Choroid plexus epithelial cell (primary cell): ENCODE results near the gene INPP4A.
A peak's percentile ranks its signal among the peaks of the same experiment; 100 is the strongest.

ENCODE experiments used
- DNase-seq: peaks from one replicate; pipeline ENCODE4 v3.0.0-alpha.2; 2010; ENCODE audit warnings: low read depth
- H3K4me3 ChIP-seq: 2 replicates; pipeline ENCODE4 v1.5.1; 2011; ENCODE audit warnings: low read depth, mild to moderate bottlenecking, control low read depth, low read length, moderate library complexity
- CTCF ChIP-seq: conservative IDR thresholded peaks from 2 replicates; pipeline ENCODE4 v1.5.1; 2011; ENCODE audit warnings: low read depth, mild to moderate bottlenecking, control low read depth, inconsistent platforms, low read length, moderate library complexity

Gene INPP4A

GRCh38 chr2:98487101-98487805, 42.6 kb downstream of the INPP4A start:
- no peak overlapping the region for H3K4me3 ChIP-seq
- no peak for DNase-seq
- TF ChIP-seq CTCF, result no peak

GRCh38 chr2:98487806-98488189, 43.1 kb downstream of the INPP4A start:
- peak; percentile 59 for DNase-seq
- TF ChIP-seq CTCF, result peak; percentile 69

GRCh38 chr2:98488252-98488651, 43.6 kb downstream of the INPP4A start:
- TF ChIP-seq CTCF, result no peak
- H3K4me3 ChIP-seq, result no peak overlapping the region
- DNase-seq, result no peak

More at GRCh38 chr2:98487806-98488189, 43.1 kb downstream of the INPP4A start:
- no peak overlapping the region for H3K4me3 ChIP-seq

GRCh38 chr2:98489486-98489885, 44.8 kb downstream of the INPP4A start:
- H3K4me3 ChIP-seq, result no peak overlapping the region
- TF ChIP-seq CTCF, result no peak
- DNase-seq, result no peak

- no peak for DNase-seq
These were observed 45.6 kb downstream of the INPP4A start for GRCh38 chr2:98489971-98490962.

GRCh38 chr2:98492441-98492840, 47.8 kb downstream of the INPP4A start:
- H3K4me3 ChIP-seq, result no peak overlapping the region
- DNase-seq, result no peak
- TF ChIP-seq CTCF, result no peak

More at GRCh38 chr2:98489971-98490962, 45.6 kb downstream of the INPP4A start:
- no peak overlapping the region for H3K4me3 ChIP-seq
- TF ChIP-seq CTCF, result no peak
